IPS-NIHi11 (cell line): Measurements from ENCODE around the gene TAS2R39.
A peak's percentile ranks its signal among the peaks of the same experiment; 100 is the strongest.

Experiments
- DNase-seq: peaks from one replicate; pipeline ENCODE4 v3.0.0; 2012; ENCODE audit warnings: mixed read lengths, low spot score

TAS2R39 gene

DNA sequence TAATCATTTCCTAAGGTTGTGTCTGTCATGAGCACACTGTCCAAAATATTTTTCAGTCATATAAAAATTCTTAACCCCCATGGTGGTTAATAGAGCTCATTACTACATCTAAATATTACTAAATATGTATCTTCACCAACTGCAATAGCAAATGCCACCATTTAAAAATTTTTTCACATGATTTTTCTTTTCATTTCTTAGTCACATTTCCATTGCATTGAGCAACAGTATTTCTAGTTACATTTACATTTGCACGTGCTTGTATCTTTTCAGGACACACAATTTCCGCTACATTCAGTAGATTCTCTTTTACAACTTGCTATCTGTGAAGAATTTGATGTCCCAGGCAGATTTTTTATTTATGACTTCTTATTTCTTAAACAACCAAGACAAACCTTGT, 33.5 kb downstream of the TAS2R39 start:
- no peak for DNase-seq

DNA sequence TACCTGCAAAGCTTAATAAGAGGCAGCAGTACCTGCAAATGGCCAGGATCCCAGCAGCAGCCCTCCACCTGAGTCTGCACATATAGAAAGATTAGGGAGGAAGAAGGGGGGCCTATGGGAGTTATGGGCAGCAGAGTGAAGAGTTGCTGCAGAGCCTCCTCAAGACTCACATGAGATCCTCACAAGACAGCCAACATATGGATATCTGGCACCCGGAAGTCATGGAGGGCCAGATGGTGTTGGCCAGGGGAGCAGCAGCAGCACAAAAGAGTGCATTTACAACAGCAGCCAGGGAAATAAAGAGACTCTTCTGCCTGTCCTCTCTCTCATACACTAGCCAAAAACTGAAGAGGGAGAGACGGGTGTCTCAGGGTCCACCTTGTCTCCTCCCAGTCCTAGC, 34.6 kb downstream of the TAS2R39 start:
- DNase-seq, result no peak

GRCh38 chr7:143221286-143221685, 38.1 kb downstream of the TAS2R39 start:
- no peak for DNase-seq

DNA sequence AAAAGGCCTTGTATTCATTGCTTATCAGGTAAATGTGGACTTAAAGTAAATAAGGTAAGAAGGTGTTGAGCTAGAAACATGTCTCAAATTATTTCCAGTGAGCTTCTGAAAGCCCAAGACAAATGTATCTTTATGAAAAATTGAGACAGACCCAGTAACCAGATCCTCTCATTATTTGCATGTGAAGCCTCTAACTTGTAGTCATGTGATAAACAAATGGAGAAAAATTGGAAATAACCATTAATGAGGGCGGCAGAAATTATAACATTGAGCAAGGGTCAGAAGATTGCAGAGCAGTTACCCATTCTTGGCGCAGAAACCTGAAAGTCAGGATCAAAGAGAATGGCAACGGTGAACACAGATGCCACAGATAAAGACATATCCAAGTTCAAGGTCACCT, 38.5 kb downstream of the TAS2R39 start, which contains the start of gene TAS2R40:
TAS2R40 (plus strand) TSS at position 301 of the 400 bp plus-strand sequence; CDS start at position 343, 42 bp downstream.
- no peak for DNase-seq

DNA sequence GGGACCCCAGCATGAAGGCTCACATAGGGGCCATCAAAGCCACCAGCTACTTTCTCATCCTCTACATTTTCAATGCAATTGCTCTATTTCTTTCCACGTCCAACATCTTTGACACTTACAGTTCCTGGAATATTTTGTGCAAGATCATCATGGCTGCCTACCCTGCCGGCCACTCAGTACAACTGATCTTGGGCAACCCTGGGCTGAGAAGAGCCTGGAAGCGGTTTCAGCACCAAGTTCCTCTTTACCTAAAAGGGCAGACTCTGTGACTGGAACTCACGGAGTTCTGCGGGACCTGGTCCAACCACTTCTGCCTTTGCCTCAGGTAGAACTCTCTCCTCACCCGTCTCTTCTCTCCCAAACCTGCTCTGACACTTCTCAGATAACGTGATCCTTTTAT, 39.6 kb downstream of the TAS2R39 start:
- no peak for DNase-seq

DNA sequence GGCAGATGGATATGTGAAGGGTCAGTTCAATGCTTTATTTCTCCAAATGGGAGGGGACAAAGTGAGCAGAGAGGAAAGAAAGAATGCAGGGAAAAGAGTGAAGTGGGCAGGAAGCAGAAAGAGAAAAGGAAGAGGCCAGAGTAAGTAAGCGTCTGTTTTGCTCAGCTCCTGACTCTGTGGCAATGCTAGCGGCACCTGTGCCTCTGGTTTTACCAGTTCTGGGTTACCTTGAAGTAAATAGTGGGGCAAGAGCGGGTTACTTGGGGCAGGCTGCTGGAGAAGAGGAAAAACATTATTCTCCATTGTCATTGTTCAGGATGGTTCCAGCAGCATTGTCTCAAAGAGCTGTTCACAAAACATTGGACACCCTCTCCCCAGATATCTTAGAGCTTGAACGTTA, 40.6 kb downstream of the TAS2R39 start:
- no peak for DNase-seq

GRCh38 chr7:143225047-143225446, 41.8 kb downstream of the TAS2R39 start:
- DNase-seq, result no peak

DNA sequence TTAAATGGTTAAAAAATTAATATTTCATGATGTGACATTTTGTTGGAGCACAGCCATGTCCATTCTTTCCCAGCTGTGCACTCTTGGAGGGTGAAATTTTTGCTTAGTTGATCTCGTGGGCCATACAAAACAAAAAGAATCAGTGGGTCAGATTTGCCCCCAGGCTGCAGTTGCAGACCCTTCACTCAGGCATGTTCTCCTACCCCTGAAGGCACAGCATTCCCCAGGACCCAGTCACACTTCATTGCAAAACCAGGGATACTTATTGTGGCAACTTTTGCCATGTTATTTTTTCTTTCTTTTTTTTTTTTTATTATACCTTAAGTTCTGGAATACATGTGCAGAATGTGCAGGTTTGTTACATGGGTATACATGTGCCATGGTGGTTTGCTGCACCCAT, 44.6 kb downstream of the TAS2R39 start:
- DNase-seq, result no peak

GRCh38 chr7:143229054-143229790, 46.0 kb downstream of the TAS2R39 start:
- DNase-seq, result peak; percentile 33

DNA sequence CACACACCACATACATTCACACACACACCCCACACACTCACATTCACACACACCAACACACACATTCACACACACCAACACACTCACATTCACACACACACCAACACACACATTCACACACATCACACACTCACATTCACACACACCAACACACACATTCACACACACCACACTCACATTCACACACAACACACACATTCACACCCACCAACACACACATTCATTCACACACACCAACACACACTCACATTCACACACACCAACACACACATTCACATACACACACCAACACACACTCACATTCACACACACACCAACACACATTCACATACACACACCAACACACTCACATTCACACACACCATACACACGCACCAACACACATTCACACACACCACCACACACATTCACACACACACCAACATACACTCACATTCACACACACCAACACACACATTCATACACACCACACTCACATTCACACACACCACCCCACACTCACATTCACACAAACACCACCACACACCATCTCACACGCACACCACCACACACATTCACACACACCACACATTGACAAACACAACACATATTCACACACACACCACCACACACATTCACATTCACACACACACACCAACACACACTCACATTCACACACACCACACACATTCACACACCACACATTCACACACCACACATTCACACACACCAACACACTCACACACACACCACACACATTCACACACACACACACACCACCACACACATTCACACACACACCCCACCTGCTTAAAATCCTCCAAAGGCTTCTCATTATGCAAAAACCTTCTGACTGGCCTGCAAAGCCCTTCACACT, 47.6 kb downstream of the TAS2R39 start:
- DNase-seq, result no peak
